GM18508 (cell line): ENCODE data around the gene MED16.
"Not testable (repeated sequence)": the region's sequence is repeated elsewhere in the genome, so short reads cannot be mapped to it uniquely, and the experiment has no call there.

Source experiments
- ATAC-seq: cut with Tn5 transposase; IDR thresholded peaks from one replicate; pipeline ENCODE4 v1.9.1; 2021; ENCODE audit warnings: moderate number of reproducible peaks; ENCODE audit not compliant: insufficient read depth, unreplicated experiment

The MED16 gene

GRCh38 chr19:840519-841206, 52.3 kb downstream of the MED16 start, which contains the start of gene PRTN3:
PRTN3 (plus strand) TSS chr19:840999; CDS start chr19:841009, 10 bp downstream.
- no peak for ATAC-seq

GRCh38 chr19:835210-835810, 57.7 kb downstream of the MED16 start:
- ATAC-seq = no peak

GRCh38 chr19:834216-834615, 58.8 kb downstream of the MED16 start:
- no peak for ATAC-seq

GRCh38 chr19:831407-832369, 61.3 kb downstream of the MED16 start:
- ATAC-seq = no peak

GRCh38 chr19:829129-829758, 63.7 kb downstream of the MED16 start:
- ATAC-seq = no peak

- no peak for ATAC-seq
Measured at GRCh38 chr19:827710-828321, 65.2 kb downstream of the MED16 start, which contains the start of gene AZU1. AZU1 (plus strand) TSS chr19:827837; CDS start chr19:827847, 10 bp downstream.

- ATAC-seq = no peak
Measured at GRCh38 chr19:827314-827709, 65.7 kb downstream of the MED16 start.

- ATAC-seq = no peak
Measured at GRCh38 chr19:825897-826644, 66.9 kb downstream of the MED16 start.

- ATAC-seq = no peak
Measured at GRCh38 chr19:824885-825284, 68.1 kb downstream of the MED16 start.

- no peak for ATAC-seq
Measured at GRCh38 chr19:823565-824121, 69.3 kb downstream of the MED16 start.

- ATAC-seq = no peak
Measured at GRCh38 chr19:821825-822503, 71.0 kb downstream of the MED16 start, which contains the start of gene PLPPR3. PLPPR3 (minus strand) TSS chr19:821955; CDS start chr19:821559, 396 bp downstream.

- ATAC-seq = no peak
Measured at GRCh38 chr19:821231-821824, 71.7 kb downstream of the MED16 start.

- ATAC-seq = not testable (repeated sequence)
Measured at GRCh38 chr19:820212-820611, 72.8 kb downstream of the MED16 start.
